Endothelial cell of umbilical vein (primary cell): Measurements from ENCODE around the gene SOX10. TPM values are rescaled to one million over a fixed set of nuclear protein-coding genes. Genes with fewer than 3 reads are reported as not detected.
A peak's percentile ranks its signal among the peaks of the same experiment; 100 is the strongest.

Experiments
- BruUV-seq: library from RNA; stranded (reverse); fragments of 400-500 nt; replicated peaks from 2 replicates; lab custom pipeline; 2021; lab: Mats Ljungman, UMichigan
- CTCF ChIA-PET: fragments of 300-600, 350-600 bp; sonication (Branson Sonifier 250); formaldehyde crosslinking; loops from one replicate; lab custom pipeline; 2021; ENCODE audit warnings: antibody characterized with exemption, inconsistent platforms; lab: Charles Lee
- POLR2A ChIA-PET: fragments of 300-600, 350-600 bp; sonication (Branson Sonifier 250); formaldehyde crosslinking; loops from one replicate; lab custom pipeline; 2021; ENCODE audit warnings: antibody characterized with exemption, inconsistent platforms; lab: Charles Lee
- DNase-seq: peaks from one replicate; pipeline ENCODE4 v3.0.0-alpha.2; 2011; ENCODE audit warnings: low read depth, low spot score
- FAIRE-seq: peaks from 2 replicates; lab custom pipeline; 2011; peaks lifted over from hg19 to GRCh38; lab: Jason Lieb, UNC
- H2AFZ ChIP-seq: 2 replicates; pipeline ENCODE4 v1.6.0; 2012; ENCODE audit warnings: low read depth, low read length, control low read depth, inconsistent platforms
- H3K27ac ChIP-seq: 2 replicates; pipeline ENCODE4 v1.5.1; 2011; ENCODE audit warnings: low read depth, mild to moderate bottlenecking, control low read depth, low read length, moderate library complexity; ENCODE audit not compliant: insufficient read depth
- H3K27me3 ChIP-seq, 2 experiments: 2 replicates each; pipeline versions ENCODE4 v1.6.0 to v1.6.1; 2011; ENCODE audit warnings: low read length in 2 of 2, mixed read lengths in 1 of 2; ENCODE audit not compliant: control insufficient read depth in 2 of 2, insufficient read depth in 2 of 2
- H3K36me3 ChIP-seq, 2 experiments: 2 replicates in 1 of 2; 3 replicates in 1 of 2; pipeline ENCODE4 v1.5.1; 2011; ENCODE audit warnings: low read length in 2 of 2, mild to moderate bottlenecking in 1 of 2, moderate library complexity in 1 of 2; ENCODE audit not compliant: control insufficient read depth in 2 of 2, insufficient read depth in 2 of 2; ENCODE audit errors: extremely low read depth in 1 of 2
- H3K4me1 ChIP-seq: 3 replicates; pipeline ENCODE4 v1.5.1; 2011; ENCODE audit warnings: mild to moderate bottlenecking, low read length; ENCODE audit not compliant: control insufficient read depth, insufficient read depth; ENCODE audit errors: extremely low read depth
- H3K4me2 ChIP-seq: 2 replicates; pipeline ENCODE4 v1.6.1; 2011; ENCODE audit warnings: low read length, control low read depth, mixed read lengths; ENCODE audit not compliant: insufficient read depth
- H3K4me3 ChIP-seq, 3 experiments: fragments of 200-600 bp in 1 of 3; sonication (generic), shearing (Covaris generic) in 1 of 3; replicated peaks in 1 of 3; 2 replicates each; pipeline ENCODE4 v1.5.1; 2011 to 2016; ENCODE audit warnings: control low read depth in 3 of 3, low read length in 3 of 3, mild to moderate bottlenecking in 2 of 3, inconsistent platforms in 1 of 3, low read depth in 1 of 3, moderate library complexity in 1 of 3; ENCODE audit not compliant: insufficient read depth in 1 of 3
- H3K79me2 ChIP-seq: 2 replicates; pipeline ENCODE4 v1.6.0; 2012; ENCODE audit warnings: low read length, inconsistent platforms; ENCODE audit not compliant: control insufficient read depth, insufficient read depth
- H3K9ac ChIP-seq: replicated peaks from 2 replicates; pipeline ENCODE3; 2011; ENCODE audit warnings: low read length, control low read depth; ENCODE audit not compliant: insufficient read depth; ENCODE audit errors: extremely low read depth
- H3K9me1 ChIP-seq: replicated peaks from 3 replicates; pipeline ENCODE4 v1.6.0; 2011; ENCODE audit warnings: mild to moderate bottlenecking, low read length; ENCODE audit not compliant: control insufficient read depth, insufficient read depth; ENCODE audit errors: extremely low read depth
- H3K9me3 ChIP-seq: replicated peaks from 2 replicates; pipeline ENCODE4 v1.5.1; 2012; ENCODE audit warnings: low read length, inconsistent platforms; ENCODE audit not compliant: control insufficient read depth, insufficient read depth
- H4K20me1 ChIP-seq: replicated peaks from 2 replicates; pipeline ENCODE3; 2011; ENCODE audit warnings: mild to moderate bottlenecking, low read length; ENCODE audit not compliant: control insufficient read depth, insufficient read depth; ENCODE audit errors: extremely low read depth
- EZH2 ChIP-seq: IDR thresholded peaks from 2 replicates; pipeline ENCODE4 v1.6.1; 2012; ENCODE audit warnings: borderline replicate concordance, low read depth, mild to moderate bottlenecking, moderate library complexity, low read length, inconsistent platforms; ENCODE audit not compliant: severe bottlenecking
- FOS ChIP-seq: IDR thresholded peaks from 2 replicates; pipeline ENCODE4 v1.6.1; 2011; ENCODE audit warnings: mild to moderate bottlenecking, low read length, moderate library complexity, borderline replicate concordance; ENCODE audit not compliant: insufficient read depth
- GATA2 ChIP-seq: IDR thresholded peaks from 2 replicates; pipeline ENCODE4 v1.7.0; 2011; ENCODE audit warnings: low read depth, mild to moderate bottlenecking, moderate library complexity, mixed read lengths, low read length; ENCODE audit not compliant: insufficient read length, insufficient read depth
- JUN ChIP-seq: IDR thresholded peaks from 2 replicates; pipeline ENCODE4 v1.6.1; 2011; ENCODE audit warnings: borderline replicate concordance, low read depth; ENCODE audit not compliant: insufficient read length, insufficient read depth
- POLR2AphosphoS5 ChIP-seq: IDR thresholded peaks from 2 replicates; pipeline ENCODE4 v1.6.1; 2012; ENCODE audit warnings: low read depth, mild to moderate bottlenecking, control low read depth, low read length, moderate library complexity; ENCODE audit not compliant: insufficient read depth
- dilution Hi-C: fragments of 300-500 bp; cut with MboI; formaldehyde crosslinking; loops from one replicate; pipeline ENCODE4 v1.15.0; 2019; ENCODE audit warnings: low sequenced_read_pairs; ENCODE audit not compliant: extremely low pct_ligation_motif_present
- intact Hi-C: fragments of 100-400 bp; cut with micrococcal nuclease; formaldehyde crosslinking; loops from one replicate; pipeline ENCODE4 v1.10.0; 2022
- polyA plus RNA-seq, 4 experiments: library from polyadenylated mRNA; depleted of rRNA in 3 of 4; stranded (reverse) in 3 of 4; unstranded in 1 of 4; fragments of >200 nt; gene quantifications; 2 replicates each; pipeline versions ENCODE4 v1.2.1 to v1.2.3, GENCODE V29; 2011 to 2012; ENCODE audit warnings: missing spikeins in 1 of 4
- total RNA-seq: library from RNA; stranded (reverse); gene quantifications from 2 replicates; pipeline ENCODE4 v1.2.3, GENCODE V29; 2021
- TF ChIP-seq, protein P1 (sequence below), 2 donors: IDR thresholded peaks; 1 replicate in 1 of 2; 2 replicates in 1 of 2; pipeline ENCODE4 v1.5.1; 2011; ENCODE audit warnings: low read length in 2 of 2, mild to moderate bottlenecking in 2 of 2, moderate library complexity in 2 of 2, control low read depth in 1 of 2, inconsistent platforms in 1 of 2, low read depth in 1 of 2; ENCODE audit not compliant: insufficient read depth in 1 of 2; ENCODE audit errors: extremely low read depth in 1 of 2

The SOX10 gene
- total and polyA plus RNA-seq, 2 donors (not counting 3 experiments of a cell fraction or from before 2014, with no cell fraction given) = not detected

DNA sequence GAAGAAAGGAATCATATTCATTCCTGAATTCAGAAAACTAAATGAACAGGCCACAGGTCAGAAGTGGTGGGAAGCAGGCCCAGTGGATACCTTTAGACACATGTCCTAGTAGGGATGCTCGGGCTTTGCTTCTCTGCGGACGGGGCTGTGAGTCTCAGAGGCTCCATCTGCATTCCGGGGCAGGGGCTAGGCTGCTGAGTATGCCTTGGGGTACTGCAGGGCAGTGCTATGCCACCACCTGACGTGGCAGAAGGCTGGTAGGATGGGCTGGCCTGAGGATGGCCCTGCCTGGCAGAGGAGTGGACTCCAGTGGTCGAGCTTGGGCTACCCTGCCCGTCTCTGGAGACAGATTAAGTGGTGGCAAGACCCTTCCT is 40.5 kb downstream of the SOX10 start:
- Histone ChIP-seq H3K27ac (no peak overlapping the region), H3K4me2 (no peak overlapping the region), H3K4me1 (peaks cover 5% of the 10 kb centered on the region), H3K4me3 (no peak overlapping the region), H3K9me3 (no peaks in the 10 kb centered on the region), H3K9me1 (no peaks in the 10 kb centered on the region), H3K27me3 (no peaks in the 10 kb centered on the region), H2AFZ (no peak overlapping the region), H4K20me1 (no peaks in the 10 kb centered on the region), H3K79me2 (no peaks in the 10 kb centered on the region), H3K9ac (no peak overlapping the region), H3K36me3 (peaks cover 9 to 23% of the 10 kb centered on the region in 2 experiments)
- TF ChIP-seq POLR2AphosphoS5 = peak; percentile 16
- TF ChIP-seq GATA2 = no peak
- TF ChIP-seq, protein P1, sequence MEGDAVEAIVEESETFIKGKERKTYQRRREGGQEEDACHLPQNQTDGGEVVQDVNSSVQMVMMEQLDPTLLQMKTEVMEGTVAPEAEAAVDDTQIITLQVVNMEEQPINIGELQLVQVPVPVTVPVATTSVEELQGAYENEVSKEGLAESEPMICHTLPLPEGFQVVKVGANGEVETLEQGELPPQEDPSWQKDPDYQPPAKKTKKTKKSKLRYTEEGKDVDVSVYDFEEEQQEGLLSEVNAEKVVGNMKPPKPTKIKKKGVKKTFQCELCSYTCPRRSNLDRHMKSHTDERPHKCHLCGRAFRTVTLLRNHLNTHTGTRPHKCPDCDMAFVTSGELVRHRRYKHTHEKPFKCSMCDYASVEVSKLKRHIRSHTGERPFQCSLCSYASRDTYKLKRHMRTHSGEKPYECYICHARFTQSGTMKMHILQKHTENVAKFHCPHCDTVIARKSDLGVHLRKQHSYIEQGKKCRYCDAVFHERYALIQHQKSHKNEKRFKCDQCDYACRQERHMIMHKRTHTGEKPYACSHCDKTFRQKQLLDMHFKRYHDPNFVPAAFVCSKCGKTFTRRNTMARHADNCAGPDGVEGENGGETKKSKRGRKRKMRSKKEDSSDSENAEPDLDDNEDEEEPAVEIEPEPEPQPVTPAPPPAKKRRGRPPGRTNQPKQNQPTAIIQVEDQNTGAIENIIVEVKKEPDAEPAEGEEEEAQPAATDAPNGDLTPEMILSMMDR (IDR thresholded peaks at IDR 0.05; ENCODE audit: extremely low read depth in 1 of 2, insufficient read depth in 1 of 2, low read depth in 1 of 2, low read length in 2 of 2) = no peak
- no peak for TF ChIP-seq JUN
- TF ChIP-seq EZH2 = no peak
- TF ChIP-seq FOS = no peak
- intact Hi-C loops = no loop called here
- no peak for DNase-seq
- dilution Hi-C loops = no loop called here
- ChIA-PET POLR2A (no interaction called here), CTCF (interaction anchor here (1.0 kb wide), 1 partner anchor 13 kb away, joined by 4 read pairs; no protein-coding TSS in a partner anchor)
- no TSS peak for BruUV-seq
- no peak for FAIRE-seq
